SKM-1 treated with dmso at 0.1 percent for 144 hours (cell line): ENCODE data around the gene RAI14.

Source experiments
- DNase-seq: peaks from one replicate; lab custom pipeline; 2025; ENCODE audit not compliant: unreplicated experiment; lab: John Stamatoyannopoulos, UW

The RAI14 gene

GRCh38 chr5:34656001-34656699, at the start of gene RAI14:
TSS of gene RAI14 (plus strand) at chr5:34656328. CDS start at chr5:34686920, 30,592 bp downstream.
- peak; percentile 38 for DNase-seq

GRCh38 chr5:34608368-34608767, 47.8 kb upstream of the RAI14 start:
- DNase-seq, result no peak

- DNase-seq, result no peak
Measured at GRCh38 chr5:34608859-34609648, 47.1 kb upstream of the RAI14 start.

GRCh38 chr5:34609951-34610441, 46.1 kb upstream of the RAI14 start:
- no peak for DNase-seq

- DNase-seq, result no peak
Measured at GRCh38 chr5:34610546-34610945, 45.6 kb upstream of the RAI14 start.

GRCh38 chr5:34611464-34612415, 44.4 kb upstream of the RAI14 start:
- no peak for DNase-seq

GRCh38 chr5:34616651-34617050, 39.5 kb upstream of the RAI14 start:
- no peak for DNase-seq

- DNase-seq, result no peak
Measured at GRCh38 chr5:34618371-34619065, 37.6 kb upstream of the RAI14 start.

GRCh38 chr5:34620185-34620584, 35.9 kb upstream of the RAI14 start:
- no peak for DNase-seq

- DNase-seq, result no peak
Measured at GRCh38 chr5:34621277-34622097, 34.6 kb upstream of the RAI14 start.

- DNase-seq, result no peak
Measured at GRCh38 chr5:34622098-34622400, 34.1 kb upstream of the RAI14 start.

GRCh38 chr5:34624691-34625090, 31.4 kb upstream of the RAI14 start:
- no peak for DNase-seq

- DNase-seq, result no peak
Measured at GRCh38 chr5:34625246-34625645, 30.9 kb upstream of the RAI14 start.

- DNase-seq, result no peak
Measured at GRCh38 chr5:34626036-34626435, 30.1 kb upstream of the RAI14 start.

- no peak for DNase-seq
Measured at GRCh38 chr5:34626751-34627150, 29.4 kb upstream of the RAI14 start.

GRCh38 chr5:34627794-34628193, 28.3 kb upstream of the RAI14 start:
- DNase-seq, result no peak

- no peak for DNase-seq
Measured at GRCh38 chr5:34628373-34628772, 27.8 kb upstream of the RAI14 start.

GRCh38 chr5:34630596-34630995, 25.5 kb upstream of the RAI14 start:
- DNase-seq, result no peak

GRCh38 chr5:34632807-34633422, 23.2 kb upstream of the RAI14 start:
- no peak for DNase-seq
